Neural cell (in vitro differentiated cells): ENCODE results near the gene DGKG.

Source experiments
- TAF1 ChIP-seq: IDR thresholded peaks from 2 replicates; pipeline ENCODE4 v1.6.1; 2012; ENCODE audit warnings: low read depth
- TF ChIP-seq, protein P1 (sequence below): fragments of 450-650 bp; IDR thresholded peaks from 2 replicates; pipeline ENCODE4 v1.5.1; 2014; ENCODE audit warnings: antibody characterized with exemption, mild to moderate bottlenecking, moderate library complexity; ENCODE audit not compliant: poor library complexity, severe bottlenecking
- TF ChIP-seq, protein P2 (sequence below): IDR thresholded peaks from 2 replicates; pipeline ENCODE4 v1.6.1; 2012; ENCODE audit warnings: borderline replicate concordance

DNA sequence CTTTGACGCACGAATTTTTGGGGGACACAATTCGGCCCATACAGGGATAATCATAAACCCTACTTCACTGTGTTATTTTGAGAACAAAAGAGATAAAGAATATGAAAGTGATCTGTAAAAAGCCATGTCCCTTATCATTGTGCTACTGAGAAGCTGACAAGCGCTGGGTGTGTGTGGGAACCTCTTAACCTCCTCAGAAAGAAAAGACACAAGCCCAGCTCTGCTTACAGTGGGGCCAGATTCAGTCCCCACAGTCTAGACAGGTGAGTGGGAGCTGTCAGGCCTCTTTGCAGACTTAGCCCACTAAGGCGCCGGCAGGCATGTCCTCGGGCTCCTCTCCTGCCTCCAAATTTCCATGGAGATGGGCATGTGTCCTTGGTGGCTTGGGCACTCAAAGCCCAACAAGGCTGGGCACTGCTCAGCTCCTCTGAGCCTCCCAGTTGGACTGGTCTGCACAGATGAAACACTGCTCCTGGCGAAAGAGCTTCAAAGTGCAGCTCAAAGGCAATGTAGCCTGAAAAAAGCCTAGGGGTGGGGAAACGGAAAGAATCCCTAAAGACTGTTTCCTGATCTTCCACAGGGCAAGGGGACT, 188.7 kb downstream of the DGKG start:
- TF ChIP-seq, protein P1, sequence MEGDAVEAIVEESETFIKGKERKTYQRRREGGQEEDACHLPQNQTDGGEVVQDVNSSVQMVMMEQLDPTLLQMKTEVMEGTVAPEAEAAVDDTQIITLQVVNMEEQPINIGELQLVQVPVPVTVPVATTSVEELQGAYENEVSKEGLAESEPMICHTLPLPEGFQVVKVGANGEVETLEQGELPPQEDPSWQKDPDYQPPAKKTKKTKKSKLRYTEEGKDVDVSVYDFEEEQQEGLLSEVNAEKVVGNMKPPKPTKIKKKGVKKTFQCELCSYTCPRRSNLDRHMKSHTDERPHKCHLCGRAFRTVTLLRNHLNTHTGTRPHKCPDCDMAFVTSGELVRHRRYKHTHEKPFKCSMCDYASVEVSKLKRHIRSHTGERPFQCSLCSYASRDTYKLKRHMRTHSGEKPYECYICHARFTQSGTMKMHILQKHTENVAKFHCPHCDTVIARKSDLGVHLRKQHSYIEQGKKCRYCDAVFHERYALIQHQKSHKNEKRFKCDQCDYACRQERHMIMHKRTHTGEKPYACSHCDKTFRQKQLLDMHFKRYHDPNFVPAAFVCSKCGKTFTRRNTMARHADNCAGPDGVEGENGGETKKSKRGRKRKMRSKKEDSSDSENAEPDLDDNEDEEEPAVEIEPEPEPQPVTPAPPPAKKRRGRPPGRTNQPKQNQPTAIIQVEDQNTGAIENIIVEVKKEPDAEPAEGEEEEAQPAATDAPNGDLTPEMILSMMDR, result no peak
- TF ChIP-seq, protein P2, sequence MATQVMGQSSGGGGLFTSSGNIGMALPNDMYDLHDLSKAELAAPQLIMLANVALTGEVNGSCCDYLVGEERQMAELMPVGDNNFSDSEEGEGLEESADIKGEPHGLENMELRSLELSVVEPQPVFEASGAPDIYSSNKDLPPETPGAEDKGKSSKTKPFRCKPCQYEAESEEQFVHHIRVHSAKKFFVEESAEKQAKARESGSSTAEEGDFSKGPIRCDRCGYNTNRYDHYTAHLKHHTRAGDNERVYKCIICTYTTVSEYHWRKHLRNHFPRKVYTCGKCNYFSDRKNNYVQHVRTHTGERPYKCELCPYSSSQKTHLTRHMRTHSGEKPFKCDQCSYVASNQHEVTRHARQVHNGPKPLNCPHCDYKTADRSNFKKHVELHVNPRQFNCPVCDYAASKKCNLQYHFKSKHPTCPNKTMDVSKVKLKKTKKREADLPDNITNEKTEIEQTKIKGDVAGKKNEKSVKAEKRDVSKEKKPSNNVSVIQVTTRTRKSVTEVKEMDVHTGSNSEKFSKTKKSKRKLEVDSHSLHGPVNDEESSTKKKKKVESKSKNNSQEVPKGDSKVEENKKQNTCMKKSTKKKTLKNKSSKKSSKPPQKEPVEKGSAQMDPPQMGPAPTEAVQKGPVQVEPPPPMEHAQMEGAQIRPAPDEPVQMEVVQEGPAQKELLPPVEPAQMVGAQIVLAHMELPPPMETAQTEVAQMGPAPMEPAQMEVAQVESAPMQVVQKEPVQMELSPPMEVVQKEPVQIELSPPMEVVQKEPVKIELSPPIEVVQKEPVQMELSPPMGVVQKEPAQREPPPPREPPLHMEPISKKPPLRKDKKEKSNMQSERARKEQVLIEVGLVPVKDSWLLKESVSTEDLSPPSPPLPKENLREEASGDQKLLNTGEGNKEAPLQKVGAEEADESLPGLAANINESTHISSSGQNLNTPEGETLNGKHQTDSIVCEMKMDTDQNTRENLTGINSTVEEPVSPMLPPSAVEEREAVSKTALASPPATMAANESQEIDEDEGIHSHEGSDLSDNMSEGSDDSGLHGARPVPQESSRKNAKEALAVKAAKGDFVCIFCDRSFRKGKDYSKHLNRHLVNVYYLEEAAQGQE, result no peak
- TF ChIP-seq TAF1, result no peak
